GM23338 (cell line): Measurements from ENCODE around the gene BID.
"Not testable (repeated sequence)": the region's sequence is repeated elsewhere in the genome, so short reads cannot be mapped to it uniquely, and the experiment has no call there.

Experiments used
- CREB1 ChIP-seq: fragments of 250-450 bp; sonication (Bioruptor Pico); IDR thresholded peaks from 2 replicates; pipeline ENCODE4 v1.5.0; 2020; ENCODE audit warnings: low read depth, mild to moderate bottlenecking, moderate library complexity
- CTCF ChIP-seq, 2 experiments: fragments of 200-600 bp in 1 of 2; sonication (generic) in 1 of 2; conservative IDR thresholded peaks; 2 replicates each; pipeline versions ENCODE4 v1.5.1 to v1.6.1; 2016 to 2017; ENCODE audit warnings: antibody characterized with exemption in 2 of 2, low read depth in 2 of 2, mild to moderate bottlenecking in 2 of 2, moderate library complexity in 1 of 2
- ETS1 ChIP-seq: IDR thresholded peaks from 2 replicates; pipeline ENCODE4 v1.6.1; 2016; ENCODE audit warnings: antibody characterized with exemption
- EZH2 ChIP-seq: fragments of 200-600 bp; sonication (generic); IDR thresholded peaks from one replicate; pipeline ENCODE4 v1.8.0; 2017; ENCODE audit warnings: antibody characterized with exemption, mild to moderate bottlenecking, low read depth; ENCODE audit not compliant: unreplicated experiment
- EZH2phosphoT487 ChIP-seq: fragments of 200-600 bp; sonication (generic); IDR thresholded peaks from one replicate; pipeline ENCODE4 v1.8.1; 2018; ENCODE audit warnings: antibody characterized with exemption; ENCODE audit not compliant: unreplicated experiment
- JUNB ChIP-seq: IDR thresholded peaks from one replicate; pipeline ENCODE4 v1.6.1; 2016; ENCODE audit warnings: antibody characterized with exemption; ENCODE audit not compliant: unreplicated experiment
- NANOG ChIP-seq: IDR thresholded peaks from 2 replicates; pipeline ENCODE4 v1.6.1; 2016; ENCODE audit warnings: antibody characterized with exemption, borderline replicate concordance
- POLR2AphosphoS5 ChIP-seq: IDR thresholded peaks from 2 replicates; pipeline ENCODE4 v1.6.1; 2016; ENCODE audit warnings: antibody characterized with exemption, low read depth
- REST ChIP-seq: IDR thresholded peaks from one replicate; pipeline ENCODE4 v1.6.1; 2018; ENCODE audit warnings: antibody characterized with exemption; ENCODE audit not compliant: unreplicated experiment
- STAT1 ChIP-seq: IDR thresholded peaks from one replicate; pipeline ENCODE4 v1.6.1; 2016; ENCODE audit warnings: antibody characterized with exemption; ENCODE audit not compliant: unreplicated experiment
- ZNF114 ChIP-seq: fragments of 250-450 bp; sonication (Bioruptor Pico); IDR thresholded peaks from 2 replicates; pipeline ENCODE4 v1.5.0; 2020; ENCODE audit warnings: mild to moderate bottlenecking, moderate library complexity
- ZNF331 ChIP-seq: fragments of 250-450 bp; sonication (Bioruptor Pico); IDR thresholded peaks from 2 replicates; pipeline ENCODE4 v1.5.0; 2020; ENCODE audit warnings: low read depth, mild to moderate bottlenecking, moderate library complexity
- ZNF462 ChIP-seq: fragments of 250-450 bp; sonication (Bioruptor Pico); IDR thresholded peaks from 2 replicates; pipeline ENCODE4 v1.5.0; 2020; ENCODE audit warnings: mild to moderate bottlenecking, moderate library complexity

- TF ChIP-seq ETS1; EZH2phosphoT487; CTCF (conservative IDR thresholded peaks at IDR 0.05; ENCODE audit: low read depth in 2 of 2); POLR2AphosphoS5; EZH2; CREB1; JUNB; REST; ZNF331; ZNF462 (CRISPR knock-in tag); ZNF114 (CRISPR knock-in tag); NANOG; STAT1: not testable (repeated sequence)
These were observed 77.1 kb downstream of the BID start for GRCh38 chr22:17697196-17697595.
